ENCODE data around the gene SLC26A2.
"Not testable (repeated sequence)": the region's sequence is repeated elsewhere in the genome, so short reads cannot be mapped to it uniquely, and the experiment has no call there.

SLC26A2 gene

DNA sequence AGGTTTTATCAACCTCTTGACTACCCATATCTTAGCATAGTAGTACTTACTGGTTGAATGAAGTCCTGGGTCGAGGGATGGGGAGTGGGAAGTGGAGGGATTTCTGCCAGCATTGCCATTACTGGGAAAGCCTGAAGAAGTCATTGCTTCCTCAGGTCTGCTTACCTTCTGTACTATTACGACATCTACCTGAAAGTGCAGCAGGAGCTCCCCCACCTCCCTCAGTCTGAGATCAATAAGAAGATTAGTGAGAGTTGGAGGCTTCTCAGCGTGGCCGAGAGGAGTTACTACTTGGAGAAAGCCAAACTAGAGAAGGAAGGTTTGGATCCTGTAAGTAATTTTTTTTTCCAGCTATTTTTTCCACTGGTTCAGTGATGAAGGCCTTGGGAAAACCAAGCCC is 45.8 kb downstream of the SLC26A2 start:
- no peak for DNase-seq (ENCODE audit: low read depth)

DNA sequence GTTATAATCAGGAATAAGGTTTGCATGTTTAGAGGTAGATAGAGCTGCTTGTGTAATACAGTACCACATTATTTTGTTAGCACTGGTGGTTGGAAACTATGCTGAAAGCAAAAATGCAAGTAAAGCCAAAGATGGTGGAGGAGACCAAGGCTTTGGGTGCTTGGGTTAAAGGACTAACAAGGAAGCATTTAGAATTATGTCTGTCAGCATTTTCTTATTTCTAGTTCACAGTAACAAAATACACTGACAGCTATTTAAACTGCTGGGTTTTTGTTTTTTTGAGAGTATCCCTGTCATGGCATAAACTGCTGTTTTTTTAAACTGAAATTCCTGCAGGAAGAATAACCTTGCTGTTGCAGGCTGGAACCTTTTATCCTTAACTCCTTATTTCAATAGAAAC is 46.5 kb downstream of the SLC26A2 start:
- DNase-seq (ENCODE audit: low read depth): no peak

DNA sequence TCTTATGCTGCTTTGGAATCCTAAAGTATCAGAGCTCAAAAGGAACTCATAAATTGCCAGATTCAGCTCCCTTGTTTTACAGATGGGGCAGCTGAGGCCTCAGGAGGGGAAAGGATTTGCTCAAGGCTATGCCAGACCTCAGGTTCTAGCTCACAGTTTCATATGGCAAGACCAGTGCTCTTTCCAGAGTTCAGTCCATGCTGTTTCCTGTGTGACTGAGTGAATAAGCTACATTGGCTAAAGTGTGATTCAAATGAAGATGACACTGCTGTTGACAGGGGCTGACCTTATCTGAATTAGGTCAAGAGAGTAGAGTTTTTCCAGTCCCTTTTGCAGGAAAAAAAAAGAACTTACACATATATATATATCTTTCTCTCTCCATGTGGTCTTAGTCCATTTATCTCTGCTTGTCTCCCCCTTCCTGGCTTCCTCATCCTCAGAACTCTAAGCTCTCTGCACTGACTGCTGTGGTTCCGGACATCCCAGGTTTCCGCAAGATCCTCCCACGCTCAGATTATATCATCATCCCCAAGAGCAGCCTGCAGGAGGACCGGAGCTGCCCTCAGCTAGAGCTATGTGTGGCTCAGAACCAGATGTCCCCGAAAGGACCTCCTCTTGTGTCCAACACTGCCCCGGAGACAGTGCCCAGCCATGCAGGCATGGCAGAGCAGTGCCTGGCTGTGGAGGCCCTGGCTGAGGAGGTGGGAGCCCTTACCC is 49.3 kb downstream of the SLC26A2 start:
- DNase-seq (ENCODE audit: low read depth): no peak

DNA sequence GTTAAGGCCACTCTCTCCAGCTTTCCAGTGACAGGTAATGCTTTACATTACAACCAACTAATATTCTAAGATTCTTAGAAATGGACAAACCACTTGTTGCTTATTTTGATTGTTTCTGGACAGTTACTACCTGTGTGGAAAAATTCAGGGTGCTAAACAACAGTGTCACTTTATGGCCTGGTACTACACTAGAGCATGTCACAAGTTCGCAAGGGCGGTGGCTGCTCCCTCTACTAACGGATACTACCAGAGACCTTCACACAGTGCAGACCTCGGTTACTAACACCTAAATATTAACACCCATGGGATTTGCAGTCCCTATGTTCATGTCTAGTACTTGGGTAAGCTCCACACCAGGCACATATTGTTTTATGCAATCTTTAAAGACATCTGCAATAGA is 53.4 kb downstream of the SLC26A2 start:
- no peak for DNase-seq (ENCODE audit: low read depth)

DNA sequence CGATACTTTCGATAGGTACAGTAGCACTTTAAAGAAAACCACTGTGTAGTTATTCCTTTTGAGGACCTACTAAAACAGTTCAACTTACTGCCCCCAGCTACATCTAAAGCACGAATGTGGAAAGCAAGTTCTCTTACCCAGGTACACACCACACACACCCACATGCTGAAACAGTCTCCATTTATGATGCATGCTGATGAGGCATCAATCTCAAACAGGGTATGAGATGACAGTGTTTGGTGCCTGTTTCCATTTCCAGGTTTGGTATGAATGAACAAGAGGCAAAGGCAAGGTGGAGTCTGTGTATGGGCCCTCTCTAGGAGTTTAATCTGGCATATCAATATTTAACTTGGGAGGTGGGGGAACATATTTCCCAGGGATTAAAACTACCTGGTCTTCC is 53.9 kb downstream of the SLC26A2 start:
- no peak for DNase-seq (ENCODE audit: low read depth)

DNA sequence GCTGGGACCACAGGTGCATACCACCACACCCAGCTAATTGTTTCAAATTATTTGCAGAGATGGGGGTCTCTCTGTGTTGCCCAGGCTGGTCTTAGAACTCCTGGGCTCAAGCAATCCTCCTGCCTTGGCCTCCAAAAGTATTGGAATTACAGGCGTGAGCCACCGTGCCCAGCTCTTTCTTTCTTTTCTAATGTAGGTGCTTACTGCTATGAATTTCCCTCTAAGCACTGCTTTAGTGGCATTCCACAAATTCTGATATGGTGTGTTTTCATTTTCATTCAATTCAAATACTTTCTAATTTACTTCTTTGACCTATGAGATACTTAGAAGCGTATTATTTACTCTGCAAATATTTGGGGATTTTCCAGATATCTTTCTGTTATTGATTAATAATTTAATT is 54.9 kb downstream of the SLC26A2 start:
- no peak for DNase-seq (ENCODE audit: low read depth)

DNA sequence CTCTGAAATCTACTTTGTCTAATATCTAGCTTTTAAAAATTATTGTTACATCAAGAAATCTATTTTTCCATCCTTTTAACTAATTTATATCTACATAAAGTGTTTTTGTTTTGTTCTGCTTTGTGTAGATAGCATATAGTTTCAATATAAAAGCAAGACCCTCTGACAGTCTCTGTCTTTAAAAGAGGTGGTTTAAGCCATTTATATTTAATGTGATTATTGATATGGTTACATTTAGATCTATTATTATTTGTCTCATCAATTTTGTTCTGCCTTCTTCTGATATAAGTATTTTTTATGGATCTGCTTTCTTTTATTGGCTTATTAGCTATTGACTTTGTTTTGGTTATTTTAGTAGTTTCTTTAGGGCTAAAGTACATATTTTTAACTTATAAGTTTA is 56.0 kb downstream of the SLC26A2 start:
- DNase-seq (ENCODE audit: low read depth): no peak

DNA sequence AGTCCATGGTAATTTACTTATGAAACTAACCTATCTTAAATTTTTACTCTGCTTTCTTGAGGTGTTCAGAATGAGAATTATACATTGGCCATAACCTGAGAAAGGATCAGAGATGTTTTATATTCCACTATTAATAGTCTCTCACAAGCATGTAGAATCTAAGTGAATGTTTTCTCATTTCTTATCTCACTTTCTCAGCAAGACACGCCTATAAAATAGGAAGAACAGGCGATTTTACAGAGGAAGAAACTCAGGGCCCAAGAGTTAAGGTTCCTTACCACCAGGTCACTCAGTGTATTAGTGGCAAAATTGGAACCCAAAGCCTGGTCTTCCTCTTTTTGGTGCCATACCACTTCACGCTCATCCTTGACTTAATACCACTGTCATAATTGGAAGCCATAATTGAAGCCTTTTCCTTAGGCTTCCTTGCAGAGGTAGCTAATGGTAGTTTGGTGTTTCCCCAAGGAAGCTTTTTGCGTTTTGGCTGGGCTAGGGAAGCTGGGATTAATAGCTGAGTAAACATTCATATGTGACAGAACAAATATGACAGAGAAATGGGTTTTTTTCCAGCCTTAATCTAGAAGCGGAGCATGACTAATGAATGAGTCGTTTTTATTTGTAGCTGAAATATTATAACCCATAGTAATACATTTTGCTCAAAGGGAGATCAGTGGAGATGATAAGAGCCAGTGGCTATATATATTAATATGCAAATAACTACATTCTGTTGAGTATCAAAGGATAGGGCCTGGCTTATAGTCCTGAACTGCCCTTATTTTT is 56.9 kb downstream of the SLC26A2 start:
- DNase-seq (ENCODE audit: low read depth): no peak

DNA sequence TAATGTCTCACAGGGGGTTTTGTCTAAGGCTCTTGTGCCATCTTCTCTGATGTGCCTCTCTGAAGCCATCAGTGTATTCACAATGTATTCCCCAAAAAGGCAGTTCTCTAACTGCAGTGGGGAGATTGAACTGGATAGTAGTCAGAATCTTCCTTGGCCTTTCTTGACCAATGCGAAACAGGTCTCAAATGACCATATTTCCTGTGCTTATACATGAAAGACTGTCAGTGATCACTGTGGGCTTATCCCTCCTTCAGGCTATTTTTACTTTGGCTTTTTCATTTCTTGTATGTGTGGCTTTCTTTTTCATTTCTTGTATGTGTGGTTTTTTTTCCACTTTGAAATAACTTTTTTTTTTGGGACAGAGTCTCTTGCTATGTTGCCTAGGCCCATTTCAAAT is 59.7 kb downstream of the SLC26A2 start:
- no peak for DNase-seq (ENCODE audit: low read depth)

DNA sequence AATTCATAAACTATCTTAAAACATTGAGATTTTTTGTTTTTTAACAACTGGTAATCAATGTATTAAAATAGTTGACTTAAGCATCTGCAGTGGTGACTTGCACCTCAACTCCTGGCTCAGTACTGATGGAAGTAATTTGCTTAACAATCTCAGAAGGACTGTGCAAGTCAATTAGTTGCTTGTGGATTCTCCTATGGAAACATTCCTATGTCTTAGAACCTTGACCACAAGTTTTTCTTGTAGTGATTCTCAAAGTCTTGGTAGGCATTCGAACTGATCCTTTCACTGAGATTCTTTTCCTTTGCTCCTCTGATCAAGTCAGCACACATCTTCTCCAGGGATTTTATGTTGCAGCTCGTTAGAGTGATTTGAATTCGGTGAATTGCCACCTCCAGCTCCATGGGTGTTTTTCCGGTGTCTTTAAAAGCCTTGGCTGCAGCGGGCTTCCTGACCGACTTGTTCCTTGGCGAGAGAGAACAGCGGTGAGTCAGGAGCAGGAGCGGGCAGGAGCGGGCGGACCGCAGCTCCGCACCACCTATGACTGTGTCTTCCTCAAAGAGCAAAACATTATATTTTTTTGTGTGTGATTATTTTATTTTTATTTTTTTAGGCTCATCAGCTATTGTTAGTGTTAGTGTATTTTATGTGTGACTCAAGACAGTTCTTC is 61.1 kb downstream of the SLC26A2 start:
- DNase-seq (ENCODE audit: low read depth): no peak

DNA sequence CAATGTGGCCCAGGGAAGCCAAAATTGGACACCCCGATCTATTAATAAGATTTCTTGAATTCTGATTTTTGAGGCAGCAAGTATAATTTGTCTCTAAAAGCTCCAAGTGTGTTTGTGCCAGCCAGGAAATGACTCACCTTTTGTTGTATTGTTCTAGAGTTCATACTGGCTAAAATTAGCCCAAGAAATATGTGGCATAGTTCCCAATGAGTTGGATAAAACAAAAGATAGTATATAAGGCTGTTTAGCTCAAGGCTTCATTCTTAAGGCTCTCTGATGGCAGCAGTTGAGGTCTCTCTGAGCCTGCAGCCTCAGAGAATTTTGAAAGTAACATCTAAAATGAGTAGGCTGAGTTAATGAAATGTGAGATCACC is 61.6 kb downstream of the SLC26A2 start:
- DNase-seq (ENCODE audit: low read depth): no peak

DNA sequence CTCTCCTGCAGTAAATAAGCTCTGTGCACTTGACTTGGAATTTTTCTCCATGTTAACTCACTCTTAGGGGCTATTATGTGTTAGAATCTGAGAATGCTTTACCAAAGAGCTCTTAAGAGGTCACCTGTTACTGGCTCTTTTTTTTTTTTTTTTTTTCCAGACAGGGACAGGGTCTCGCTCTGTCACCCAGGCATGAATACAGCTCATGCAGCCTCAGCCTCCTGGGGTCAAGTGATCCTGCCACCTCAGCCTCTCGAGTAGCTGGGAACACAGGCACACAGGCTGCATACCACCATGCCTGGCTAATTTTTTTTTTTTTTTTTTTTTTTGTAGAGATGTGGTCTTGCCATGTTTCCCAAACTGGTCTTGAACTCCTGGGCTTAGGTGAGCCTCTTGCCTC is 62.1 kb downstream of the SLC26A2 start:
- DNase-seq (ENCODE audit: low read depth): no peak

DNA sequence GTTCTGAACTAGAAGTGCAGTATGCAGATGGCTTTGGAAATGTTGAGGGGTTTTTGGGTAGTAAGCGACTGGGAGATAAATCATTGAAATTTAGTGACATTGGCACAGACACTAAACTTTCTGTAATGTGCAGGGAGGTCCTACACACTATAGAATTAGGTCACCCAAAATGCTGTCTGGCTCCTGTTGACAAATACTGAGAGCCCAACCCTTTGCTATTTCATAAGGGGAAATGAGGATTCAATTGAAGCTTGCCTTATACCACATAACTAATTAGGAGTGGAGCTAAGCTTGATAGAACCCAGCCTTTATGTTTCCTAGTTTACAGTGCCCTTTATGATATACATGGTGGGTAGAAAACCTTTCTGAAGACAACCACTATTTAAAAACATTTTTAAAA is 62.6 kb downstream of the SLC26A2 start:
- DNase-seq (ENCODE audit: low read depth): no peak

DNA sequence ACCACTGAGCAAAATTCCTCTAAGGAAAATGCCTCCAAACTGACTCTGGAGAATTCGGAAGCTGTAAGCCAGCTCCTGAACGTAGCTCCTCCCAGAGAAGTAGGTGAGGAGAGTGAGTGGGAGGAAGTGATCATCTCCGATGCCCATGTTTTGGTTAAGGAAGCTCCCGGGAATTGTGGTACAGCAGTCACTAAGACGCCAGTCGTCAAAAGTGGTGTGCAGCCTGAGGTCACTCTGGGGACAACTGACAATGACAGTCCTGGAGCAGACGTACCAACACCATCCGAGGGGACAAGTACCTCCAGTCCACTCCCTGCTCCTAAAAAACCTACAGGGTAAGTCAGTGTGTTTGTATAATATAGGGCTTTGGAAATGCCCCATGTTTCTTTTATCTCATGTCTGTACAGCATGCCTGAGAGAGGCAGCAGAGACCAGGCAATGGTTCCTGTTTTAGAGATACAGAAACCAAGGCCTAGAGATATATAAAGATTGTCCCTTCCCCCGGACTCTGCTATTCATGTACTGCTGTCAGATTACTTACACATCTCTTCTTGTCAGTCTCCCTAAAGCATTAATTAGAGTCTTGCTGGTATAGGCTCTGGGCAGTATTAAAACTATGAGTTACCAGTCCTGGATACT is 63.9 kb downstream of the SLC26A2 start:
- no peak for DNase-seq (ENCODE audit: low read depth)

DNA sequence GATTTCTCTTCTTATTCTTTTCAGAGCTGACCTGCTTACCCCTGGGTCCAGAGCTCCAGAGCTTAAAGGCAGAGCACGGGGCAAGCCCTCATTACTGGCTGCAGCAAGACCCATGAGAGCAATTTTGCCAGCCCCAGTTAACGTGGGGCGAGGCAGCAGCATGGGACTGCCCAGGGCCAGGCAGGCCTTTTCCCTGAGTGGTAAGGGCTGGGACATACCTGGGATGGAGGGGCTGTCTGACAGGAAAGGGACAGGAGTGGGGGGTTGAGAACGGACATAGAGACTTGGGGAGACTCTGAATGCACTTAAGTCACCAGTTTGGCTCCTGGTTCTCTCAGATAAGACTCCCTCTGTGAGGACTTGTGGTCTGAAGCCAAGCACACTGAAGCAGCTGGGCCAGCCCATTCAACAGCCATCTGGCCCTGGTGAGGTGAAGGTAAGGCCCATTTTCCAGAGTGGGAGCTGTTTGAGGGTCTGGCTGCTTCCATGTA is 66.2 kb downstream of the SLC26A2 start:
- DNase-seq (ENCODE audit: low read depth): no peak

DNA sequence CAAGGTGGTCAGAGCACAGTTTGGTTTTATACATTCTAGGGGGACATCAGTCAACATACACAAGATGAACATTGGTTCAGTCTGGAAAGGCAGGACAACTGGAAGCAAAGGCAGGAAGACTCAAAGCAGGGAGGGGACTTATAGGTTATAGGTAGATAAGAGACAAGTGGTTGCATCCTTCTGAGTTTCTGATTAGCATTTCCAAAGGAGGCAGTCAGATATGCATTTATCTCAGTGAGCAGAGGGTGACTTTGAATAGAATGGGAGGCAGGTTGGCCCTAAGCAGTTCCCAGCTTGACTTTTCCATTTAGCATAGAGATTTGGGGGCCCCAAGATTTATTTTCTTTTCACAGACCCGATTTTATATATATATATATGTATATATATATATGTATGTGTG is 67.5 kb downstream of the SLC26A2 start:
- DNase-seq (ENCODE audit: low read depth): not testable (repeated sequence)

DNA sequence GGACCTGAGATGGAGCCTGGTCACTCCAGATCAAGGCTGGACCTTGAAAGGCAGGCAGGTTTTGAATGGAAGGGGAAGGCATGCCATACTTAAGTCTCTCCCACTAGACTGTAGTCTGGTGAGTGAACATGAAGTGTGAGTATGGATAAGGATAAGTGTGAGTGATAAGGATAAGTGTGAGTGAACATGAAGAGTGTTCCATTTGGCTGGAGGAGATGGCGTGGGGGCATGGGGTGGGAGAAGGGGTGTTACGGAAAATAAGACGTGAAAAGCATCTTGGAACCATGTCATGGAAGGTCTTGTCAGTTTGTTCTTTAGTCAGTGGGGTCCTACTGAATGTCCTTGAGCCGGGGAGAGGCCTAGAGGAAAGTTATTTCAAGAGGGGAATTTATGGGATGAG is 72.8 kb downstream of the SLC26A2 start:
- DNase-seq (ENCODE audit: low read depth): no peak

DNA sequence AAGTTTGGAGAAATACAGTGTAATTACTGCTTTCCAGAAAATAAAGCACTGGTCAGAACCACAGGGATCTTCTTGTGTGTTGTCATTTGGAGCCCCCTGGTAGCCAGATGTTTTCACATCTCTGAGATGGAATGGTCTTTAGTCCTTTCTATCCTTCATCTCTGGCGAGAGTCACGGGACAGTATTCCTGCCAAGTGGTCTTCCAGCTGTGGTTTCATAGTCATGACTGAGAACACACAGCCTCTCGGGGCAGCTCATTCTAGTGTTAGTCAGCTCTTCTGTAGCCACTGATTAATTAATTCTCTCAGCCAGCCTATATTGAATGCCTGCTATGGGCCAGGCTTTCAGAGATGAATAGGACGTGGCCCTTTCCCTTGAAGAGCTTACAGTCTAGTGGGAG is 74.1 kb downstream of the SLC26A2 start:
- DNase-seq (ENCODE audit: low read depth): no peak

DNA sequence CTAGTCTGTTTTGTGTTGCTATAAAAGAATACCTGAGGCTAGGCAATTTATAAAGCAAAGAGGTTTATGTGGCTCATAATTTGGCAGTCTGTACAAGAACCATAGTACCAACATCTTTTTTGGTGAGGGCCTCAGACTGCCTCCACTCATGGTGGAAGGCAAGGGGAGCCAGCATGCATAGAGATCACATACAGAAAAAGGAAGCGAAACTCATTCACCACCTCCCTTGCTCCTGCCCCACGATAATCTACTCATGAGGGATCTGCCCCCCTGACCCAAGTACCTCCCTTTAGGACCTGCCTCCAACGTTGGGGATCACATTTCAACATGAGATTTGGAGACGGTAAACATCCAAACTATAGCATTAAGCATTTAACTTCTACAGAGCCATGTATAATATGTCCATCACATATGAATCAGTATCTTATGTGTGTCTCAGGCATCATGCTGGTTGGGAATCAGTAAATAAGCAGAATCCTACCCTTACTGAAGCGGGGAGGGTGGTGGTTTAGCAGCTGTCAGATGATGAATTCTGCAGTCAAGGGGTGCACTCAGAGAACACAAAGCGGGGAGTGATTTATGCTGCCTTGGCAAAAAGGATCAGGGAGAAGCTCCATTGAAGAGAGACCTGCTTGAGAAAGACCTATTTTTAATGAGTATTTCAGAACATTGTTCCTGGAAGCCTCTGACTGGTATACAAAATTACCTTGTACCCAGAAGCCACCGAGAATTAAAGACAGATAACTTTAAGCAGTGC is 74.8 kb downstream of the SLC26A2 start:
- DNase-seq (ENCODE audit: low read depth): no peak

DNA sequence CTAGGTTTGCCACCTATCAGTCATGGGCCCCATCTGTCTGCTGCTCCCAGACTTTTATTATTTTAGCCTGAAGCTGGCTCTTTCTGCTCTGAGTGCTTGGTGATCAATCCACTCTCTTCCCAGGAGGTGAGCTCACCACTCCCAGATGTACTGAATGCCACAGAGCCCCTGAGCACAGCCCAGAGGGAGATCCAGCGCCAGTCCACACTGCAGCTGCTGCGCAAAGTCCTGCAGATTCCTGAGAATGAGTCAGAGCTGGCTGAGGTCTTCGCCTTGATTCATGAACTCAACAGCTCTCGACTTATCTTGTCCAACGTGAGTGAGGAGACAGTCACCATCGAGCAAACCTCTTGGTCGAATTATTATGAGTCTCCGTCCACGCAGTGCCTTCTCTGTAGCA is 76.0 kb downstream of the SLC26A2 start:
- no peak for DNase-seq (ENCODE audit: low read depth)
